Mesothelial cell of epicardium (in vitro differentiated cells): ENCODE data around the gene SCN9A. TPM values are rescaled to one million over a fixed set of nuclear protein-coding genes. Genes with fewer than 3 reads are reported as not detected.

Source experiments
- DNase-seq, 2 experiments: peaks; one replicate each; pipeline ENCODE4 v3.0.0; 2021; ENCODE audit warnings: low spot score in 2 of 2; ENCODE audit not compliant: unreplicated experiment in 2 of 2
- H3K27ac Mint-ChIP-seq: 2 replicates; pipeline ENCODE4 v1.8.0; 2021; ENCODE audit warnings: mixed read lengths
- H3K27me3 Mint-ChIP-seq: 2 replicates; pipeline ENCODE4 v1.8.0; 2021; ENCODE audit warnings: low read depth, mixed read lengths
- H3K36me3 Mint-ChIP-seq: 2 replicates; pipeline ENCODE4 v1.8.0; 2021; ENCODE audit warnings: mixed read lengths
- H3K4me1 Mint-ChIP-seq: 2 replicates; pipeline ENCODE4 v1.8.0; 2021; ENCODE audit warnings: mixed read lengths
- H3K4me3 Mint-ChIP-seq: 2 replicates; pipeline ENCODE4 v1.8.0; 2021; ENCODE audit warnings: mild to moderate bottlenecking, moderate library complexity, mixed read lengths
- H3K9me3 Mint-ChIP-seq: 2 replicates; pipeline ENCODE4 v1.8.0; 2021; ENCODE audit warnings: mixed read lengths
- CTCF ChIP-seq: fragments of 200-600 bp; sonication (generic); IDR thresholded peaks from one replicate; pipeline ENCODE4 v1.5.0; 2021; ENCODE audit warnings: antibody characterized with exemption; ENCODE audit not compliant: unreplicated experiment
- total RNA-seq: library from RNA; stranded (reverse); gene quantifications from 3 replicates; pipeline ENCODE4 v1.2.1, GENCODE V29; 2021

SCN9A gene
- total RNA-seq, 1 donor from 2014 or later, result 2.5 TPM

GRCh38 chr2:166293984-166294383, 81.8 kb downstream of the SCN9A start:
- no peak overlapping the region for H3K27ac Mint-ChIP-seq
- H3K27me3 Mint-ChIP-seq, result no peaks in the 10 kb centered on the region
- no peak for DNase-seq
- no peaks in the 10 kb centered on the region for H3K36me3 Mint-ChIP-seq
- H3K4me1 Mint-ChIP-seq, result no peaks in the 10 kb centered on the region
- H3K4me3 Mint-ChIP-seq, result no peak overlapping the region
- peaks cover 13% of the 10 kb centered on the region for H3K9me3 Mint-ChIP-seq
- no peak for TF ChIP-seq CTCF

- no peak overlapping the region for H3K4me3 Mint-ChIP-seq
- H3K27ac Mint-ChIP-seq, result no peak overlapping the region
- H3K9me3 Mint-ChIP-seq, result peaks cover 3% of the 10 kb centered on the region
- no peak for TF ChIP-seq CTCF
- no peaks in the 10 kb centered on the region for H3K27me3 Mint-ChIP-seq
- no peaks in the 10 kb centered on the region for H3K36me3 Mint-ChIP-seq
- H3K4me1 Mint-ChIP-seq, result no peaks in the 10 kb centered on the region
- DNase-seq, result no peak
Measured at GRCh38 chr2:166285215-166285614, 90.5 kb downstream of the SCN9A start.

- Mint-ChIP-seq H3K4me1 (no peaks in the 10 kb centered on the region), H3K4me3 (no peak overlapping the region)
Measured at GRCh38 chr2:166284359-166284758, 91.4 kb downstream of the SCN9A start.

GRCh38 chr2:166282154-166282553, 93.6 kb downstream of the SCN9A start:
- H3K27ac Mint-ChIP-seq, result no peak overlapping the region
- no peak overlapping the region for H3K4me3 Mint-ChIP-seq
- no peaks in the 10 kb centered on the region for H3K9me3 Mint-ChIP-seq
- H3K36me3 Mint-ChIP-seq, result no peaks in the 10 kb centered on the region
- no peaks in the 10 kb centered on the region for H3K27me3 Mint-ChIP-seq
- DNase-seq, result no peak
- no peak for TF ChIP-seq CTCF
- no peaks in the 10 kb centered on the region for H3K4me1 Mint-ChIP-seq

More at GRCh38 chr2:166284359-166284758, 91.4 kb downstream of the SCN9A start:
- Mint-ChIP-seq H3K9me3 (no peaks in the 10 kb centered on the region), H3K36me3 (no peaks in the 10 kb centered on the region), H3K27me3 (no peaks in the 10 kb centered on the region), H3K27ac (no peak overlapping the region)
- TF ChIP-seq CTCF, result no peak
- no peak for DNase-seq

- Mint-ChIP-seq H3K27ac (no peak overlapping the region), H3K36me3 (no peaks in the 10 kb centered on the region), H3K27me3 (peaks cover 1% of the 10 kb centered on the region), H3K9me3 (no peaks in the 10 kb centered on the region), H3K4me3 (no peak overlapping the region), H3K4me1 (no peaks in the 10 kb centered on the region)
- no peak for TF ChIP-seq CTCF
- DNase-seq, result no peak
Measured at GRCh38 chr2:166278856-166279255, 96.9 kb downstream of the SCN9A start.

- H3K27me3 Mint-ChIP-seq, result peaks cover 2% of the 10 kb centered on the region
- H3K27ac Mint-ChIP-seq, result no peak overlapping the region
- no peak for DNase-seq
- no peak for TF ChIP-seq CTCF
- no peaks in the 10 kb centered on the region for H3K9me3 Mint-ChIP-seq
- no peaks in the 10 kb centered on the region for H3K36me3 Mint-ChIP-seq
- H3K4me1 Mint-ChIP-seq, result no peaks in the 10 kb centered on the region
- no peak overlapping the region for H3K4me3 Mint-ChIP-seq
Measured at GRCh38 chr2:166270376-166270775, 105.4 kb downstream of the SCN9A start.
